ENCODE results near the gene NHSL2. TPM values are rescaled to one million over a fixed set of nuclear protein-coding genes. Genes with fewer than 3 reads are reported as not detected.
A peak's percentile ranks its signal among the peaks of the same experiment; 100 is the strongest.

NHSL2 gene
- total and polyA plus RNA-seq, 7 experiments from 2014 or later: 0.18 to 17.0 (median 0.54) TPM

DNA sequence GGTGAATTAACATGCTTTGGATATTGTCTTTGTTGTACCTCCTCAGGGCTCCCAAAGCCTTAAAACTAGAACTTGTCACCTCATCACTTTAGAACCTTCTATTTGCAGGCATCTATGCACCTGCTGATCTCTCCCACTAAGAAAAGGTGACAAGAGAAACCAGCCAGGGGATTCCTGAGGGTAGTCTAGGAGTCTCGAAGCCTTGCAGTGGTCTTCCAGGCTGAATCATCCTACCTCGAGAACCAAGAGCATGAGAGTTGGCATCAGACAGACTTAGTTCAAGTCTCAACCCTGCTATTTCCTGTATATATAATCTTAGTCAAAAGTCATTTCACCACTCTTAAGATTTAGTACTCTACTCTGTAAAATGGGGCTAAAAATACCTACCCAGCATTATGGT is 191.5 kb downstream of the NHSL2 start:
- no peaks in the 10 kb centered on the region for H3K27me3 ChIP-seq (ENCODE audit: control insufficient read depth in 2 of 2, insufficient read depth in 2 of 2, low read length in 2 of 2)
- POLR2A ChIA-PET: no interaction called here
- CTCF ChIA-PET: no interaction called here
- Mint-ChIP-seq H3K27ac (peak overlapping the region in 5 of 9 donors; percentile 36 to 70 (median 42)), H3K36me3 (no peaks in the 10 kb centered on the region), H3K27me3 (peaks cover 6 to 53% (median 9%) of the 10 kb centered on the region in 5 donors), H3K4me1 (peaks cover 10 to 39% (median 35%) of the 10 kb centered on the region in 7 donors), H3K9me3 (peaks cover 0 to 3% (median 0%) of the 10 kb centered on the region in 11 donors), H3K4me3 (peak overlapping the region in 5 of 10 donors; percentile 9 to 81 (median 46))
- intact Hi-C loops (cut with micrococcal nuclease): no loop called here
- H3K27ac ChIP-seq (ENCODE audit: low read depth, low read length): no peak overlapping the region
- peaks cover 29 to 55% of the 10 kb centered on the region in 2 donors for H3K4me1 ChIP-seq (ENCODE audit: control insufficient read depth in 2 of 2, insufficient read depth in 2 of 2, low read length in 2 of 2)
- no peaks in the 10 kb centered on the region for H3K36me3 ChIP-seq (ENCODE audit: control insufficient read depth in 2 of 3, insufficient read depth in 3 of 3, low read length in 3 of 3)
- no peak for DNase-seq
- ATAC-seq: no peak
- peak overlapping the region; percentile 19 for H3K4me3 ChIP-seq (ENCODE audit: low read length)
- no peaks in the 10 kb centered on the region for H3K9me3 ChIP-seq (ENCODE audit: control insufficient read depth in 2 of 3, low read length in 3 of 3)

DNA sequence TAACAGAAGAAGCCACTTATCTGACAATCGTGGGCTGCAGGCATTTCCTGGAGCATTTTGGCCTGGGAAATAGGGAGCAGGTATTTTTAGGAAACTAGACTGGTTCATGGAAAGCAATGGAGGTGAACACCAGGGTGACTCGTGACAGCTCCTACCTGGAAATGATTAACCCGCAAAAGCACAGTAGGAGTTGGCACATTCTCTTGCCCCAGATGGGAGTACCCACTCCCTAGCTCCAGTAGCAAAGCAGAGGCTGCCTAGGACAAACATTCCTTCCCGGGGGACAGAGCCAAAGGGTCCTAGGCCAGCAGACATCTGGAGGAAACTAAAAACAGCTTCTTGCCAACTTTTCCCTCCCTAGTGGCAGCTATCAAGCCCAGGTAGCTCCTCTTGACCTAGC is 192.1 kb downstream of the NHSL2 start:
- CTCF ChIA-PET: interaction anchor here (1.1 kb wide), 1 partner anchor 18 kb away, joined by 4 read pairs; no protein-coding TSS in a partner anchor
- Histone ChIP-seq H3K27ac (ENCODE audit: low read depth, low read length) (no peak overlapping the region), H3K4me3 (ENCODE audit: low read length) (no peak overlapping the region), H3K27me3 (ENCODE audit: control insufficient read depth in 2 of 2, insufficient read depth in 2 of 2, low read length in 2 of 2) (no peaks in the 10 kb centered on the region), H3K4me1 (ENCODE audit: control insufficient read depth in 2 of 2, insufficient read depth in 2 of 2, low read length in 2 of 2) (peaks cover 29 to 60% of the 10 kb centered on the region in 2 donors), H3K9me3 (ENCODE audit: control insufficient read depth in 2 of 3, low read length in 3 of 3) (no peaks in the 10 kb centered on the region), H3K36me3 (ENCODE audit: control insufficient read depth in 2 of 3, insufficient read depth in 3 of 3, low read length in 3 of 3) (no peaks in the 10 kb centered on the region)
- ATAC-seq (no peak), DNase-seq (no peak)
- POLR2A ChIA-PET: no interaction called here
- Mint-ChIP-seq H3K27me3 (peaks cover 4 to 53% (median 8%) of the 10 kb centered on the region in 5 donors), H3K4me1 (peaks cover 10 to 44% (median 35%) of the 10 kb centered on the region in 7 donors), H3K9me3 (peaks cover 0 to 3% (median 0%) of the 10 kb centered on the region in 11 donors), H3K4me3 (no peak overlapping the region), H3K36me3 (no peaks in the 10 kb centered on the region), H3K27ac (no peak overlapping the region)
- intact Hi-C loops (cut with micrococcal nuclease): no loop called here

DNA sequence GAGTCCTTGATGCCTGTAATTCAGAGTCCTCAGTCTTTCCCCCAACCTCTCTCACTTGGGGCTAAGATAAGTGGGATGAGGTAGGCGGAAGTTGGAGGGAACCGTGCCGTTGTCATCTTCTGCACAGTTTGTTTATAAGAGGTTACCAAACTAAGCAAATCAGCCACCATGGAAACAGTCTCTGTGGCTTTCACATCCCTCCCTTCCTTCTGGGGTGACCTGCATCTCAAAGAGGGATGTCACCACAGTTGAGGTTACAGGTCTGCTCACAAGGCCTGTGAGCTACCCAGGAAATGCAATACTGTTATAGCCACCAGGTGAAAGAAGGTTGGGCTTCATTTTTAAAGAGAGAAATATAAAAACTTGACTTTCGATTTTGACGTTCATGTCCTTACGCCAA is 194.8 kb downstream of the NHSL2 start:
- Histone ChIP-seq H3K36me3 (ENCODE audit: control insufficient read depth in 2 of 3, insufficient read depth in 3 of 3, low read length in 3 of 3) (no peaks in the 10 kb centered on the region), H3K27me3 (ENCODE audit: control insufficient read depth in 2 of 2, insufficient read depth in 2 of 2, low read length in 2 of 2) (no peaks in the 10 kb centered on the region), H3K27ac (ENCODE audit: low read depth, low read length) (no peak overlapping the region), H3K9me3 (ENCODE audit: control insufficient read depth in 2 of 3, low read length in 3 of 3) (no peaks in the 10 kb centered on the region), H3K4me1 (ENCODE audit: control insufficient read depth in 2 of 2, insufficient read depth in 2 of 2, low read length in 2 of 2) (peaks cover 23 to 59% of the 10 kb centered on the region in 2 donors), H3K4me3 (ENCODE audit: low read length) (no peak overlapping the region)
- peaks cover 0 to 3% (median 0%) of the 10 kb centered on the region in 11 donors for H3K9me3 Mint-ChIP-seq
- CTCF ChIA-PET: no interaction called here
- H3K4me1 Mint-ChIP-seq: peaks cover 10 to 37% (median 28%) of the 10 kb centered on the region in 7 donors
- H3K27me3 Mint-ChIP-seq: peaks cover 0 to 57% (median 5%) of the 10 kb centered on the region in 5 donors
- H3K4me3 Mint-ChIP-seq: peak overlapping the region in 2 of 10 donors; percentile 13 to 57
- ATAC-seq: peak; percentile 71
- H3K36me3 Mint-ChIP-seq: no peaks in the 10 kb centered on the region
- DNase-seq: peak in 7 of 9 donors; percentile 25 to 72 (median 55)
- peak overlapping the region in 4 of 9 donors; percentile 15 to 81 (median 41) for H3K27ac Mint-ChIP-seq
- POLR2A ChIA-PET: interaction anchor here (0.7 kb wide), 1 partner anchor 464 kb away, joined by 4 read pairs; no protein-coding TSS in a partner anchor
- intact Hi-C loops (cut with micrococcal nuclease): loop anchor here in 1 of 2 donors (1.0 to 2.0 kb wide), 2 partner anchors 21 to 87 kb away; no protein-coding TSS in a partner anchor

DNA sequence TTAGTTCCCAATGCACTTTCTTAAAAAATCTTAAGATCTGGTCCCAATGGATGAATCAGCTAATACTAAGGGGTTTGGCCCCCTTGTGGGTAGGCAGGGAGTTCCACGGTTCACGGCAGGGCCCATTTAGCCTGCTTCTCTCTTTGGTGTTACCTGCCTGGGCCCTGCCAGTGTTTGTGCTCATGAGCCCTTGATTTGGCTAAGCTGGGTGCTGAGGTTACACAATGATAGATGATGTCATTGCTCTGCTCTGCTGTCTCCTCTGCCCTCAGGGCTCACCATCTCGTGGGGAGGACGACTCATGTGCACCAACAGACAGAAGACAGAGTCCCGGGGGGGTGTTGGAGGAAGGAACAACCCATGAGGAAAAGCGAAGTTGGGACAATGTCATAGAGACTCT is 196.7 kb downstream of the NHSL2 start:
- H3K9me3 ChIP-seq (ENCODE audit: control insufficient read depth in 2 of 3, low read length in 3 of 3): no peaks in the 10 kb centered on the region
- peaks cover 5 to 18% (median 12%) of the 10 kb centered on the region in 7 donors for H3K4me1 Mint-ChIP-seq
- no peak overlapping the region for H3K27ac ChIP-seq (ENCODE audit: low read depth, low read length)
- peaks cover 0 to 58% (median 8%) of the 10 kb centered on the region in 5 donors for H3K27me3 Mint-ChIP-seq
- ChIA-PET POLR2A (no interaction called here), CTCF (no interaction called here)
- DNase-seq (no peak), ATAC-seq (peak; percentile 46)
- peak overlapping the region in 2 of 10 donors; percentile 12 to 36 for H3K4me3 Mint-ChIP-seq
- H3K27me3 ChIP-seq (ENCODE audit: control insufficient read depth in 2 of 2, insufficient read depth in 2 of 2, low read length in 2 of 2): no peaks in the 10 kb centered on the region
- peak overlapping the region in 1 of 9 donors; percentile 29 for H3K27ac Mint-ChIP-seq
- H3K4me1 ChIP-seq (ENCODE audit: control insufficient read depth in 2 of 2, insufficient read depth in 2 of 2, low read length in 2 of 2): peaks cover 5 to 46% of the 10 kb centered on the region in 2 donors
- no peaks in the 10 kb centered on the region for H3K9me3 Mint-ChIP-seq
- H3K36me3 Mint-ChIP-seq: no peaks in the 10 kb centered on the region
- H3K36me3 ChIP-seq (ENCODE audit: control insufficient read depth in 2 of 3, insufficient read depth in 3 of 3, low read length in 3 of 3): no peaks in the 10 kb centered on the region
- intact Hi-C loops (cut with micrococcal nuclease): no loop called here
- H3K4me3 ChIP-seq (ENCODE audit: low read length): no peak overlapping the region

DNA sequence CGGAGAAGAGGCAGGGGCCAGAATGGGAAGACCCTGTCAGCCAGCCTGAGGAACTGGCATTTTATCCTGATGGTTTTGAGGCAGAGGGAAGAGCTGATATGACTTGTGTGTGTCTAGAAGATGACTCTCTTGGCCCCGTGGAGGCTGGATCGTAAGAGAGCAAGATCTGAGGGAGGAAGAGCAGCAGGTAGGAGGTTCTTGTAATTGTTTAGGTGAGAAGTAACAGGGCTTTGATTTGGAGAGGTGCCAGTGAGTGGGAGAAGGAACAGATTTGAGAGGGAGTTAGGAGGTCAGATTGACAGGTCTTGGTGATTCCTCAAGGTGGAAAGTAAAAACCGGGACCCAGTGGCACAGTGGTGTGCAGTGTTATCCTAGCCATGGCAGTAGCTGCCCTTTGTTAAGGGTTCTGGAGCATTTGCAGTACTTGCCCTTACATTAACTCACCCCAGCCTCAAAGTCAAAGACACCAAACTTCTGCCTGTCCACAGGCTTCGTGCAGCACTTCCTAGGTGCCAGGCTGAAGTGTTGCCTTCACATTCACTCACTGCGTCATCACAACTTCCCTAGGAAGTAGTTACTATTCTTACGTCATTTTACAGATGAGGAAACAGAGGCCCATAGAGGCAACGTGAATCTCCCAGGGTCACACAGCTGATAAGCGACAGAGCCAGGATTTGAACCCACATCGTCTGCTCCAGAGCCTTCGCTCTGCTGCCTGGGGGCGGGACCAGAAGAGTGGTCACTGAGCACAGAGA is 197.4 kb downstream of the NHSL2 start:
- no peaks in the 10 kb centered on the region for H3K9me3 ChIP-seq (ENCODE audit: control insufficient read depth in 2 of 3, low read length in 3 of 3)
- ChIA-PET CTCF (no interaction called here), POLR2A (no interaction called here)
- H3K4me1 ChIP-seq (ENCODE audit: control insufficient read depth in 2 of 2, insufficient read depth in 2 of 2, low read length in 2 of 2): peaks cover 5 to 42% of the 10 kb centered on the region in 2 donors
- no peaks in the 10 kb centered on the region for H3K36me3 ChIP-seq (ENCODE audit: control insufficient read depth in 2 of 3, insufficient read depth in 3 of 3, low read length in 3 of 3)
- Mint-ChIP-seq H3K9me3 (no peaks in the 10 kb centered on the region), H3K4me1 (peaks cover 5 to 18% (median 12%) of the 10 kb centered on the region in 7 donors), H3K27me3 (peaks cover 0 to 59% (median 8%) of the 10 kb centered on the region in 5 donors), H3K27ac (peak overlapping the region in 1 of 9 donors; percentile 29), H3K4me3 (no peak overlapping the region), H3K36me3 (no peaks in the 10 kb centered on the region)
- no peak overlapping the region for H3K4me3 ChIP-seq (ENCODE audit: low read length)
- no peak for DNase-seq
- H3K27me3 ChIP-seq (ENCODE audit: control insufficient read depth in 2 of 2, insufficient read depth in 2 of 2, low read length in 2 of 2): no peaks in the 10 kb centered on the region
- intact Hi-C loops (cut with micrococcal nuclease): no loop called here
- ATAC-seq: peak; percentile 12
- no peak overlapping the region for H3K27ac ChIP-seq (ENCODE audit: low read depth, low read length)

DNA sequence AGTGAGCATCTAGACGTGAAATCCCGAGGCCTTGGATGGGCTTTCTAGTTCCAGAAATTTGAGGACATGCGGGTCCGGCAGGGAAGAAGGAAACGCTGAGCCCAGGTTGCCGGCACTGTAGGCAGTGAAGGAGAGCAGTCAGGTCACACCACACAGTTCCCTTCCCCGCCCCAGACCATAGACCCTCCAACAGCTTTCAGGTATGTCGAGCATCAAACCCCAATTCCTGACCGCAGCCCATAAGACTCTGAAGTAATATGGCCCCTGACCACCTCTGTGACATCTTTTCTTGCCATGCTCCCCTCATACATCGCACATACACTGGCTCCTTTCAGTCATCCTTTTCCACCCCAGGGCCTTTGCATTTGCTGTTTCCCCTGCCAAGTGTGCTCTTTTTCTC is 198.0 kb downstream of the NHSL2 start:
- H3K27me3 Mint-ChIP-seq: peaks cover 0 to 52% (median 8%) of the 10 kb centered on the region in 5 donors
- no peaks in the 10 kb centered on the region for H3K9me3 ChIP-seq (ENCODE audit: control insufficient read depth in 2 of 3, low read length in 3 of 3)

More for the DNA sequence above, 198.0 kb downstream of the NHSL2 start:
- Histone ChIP-seq H3K4me1 (ENCODE audit: control insufficient read depth in 2 of 2, insufficient read depth in 2 of 2, low read length in 2 of 2) (peaks cover 5 to 40% of the 10 kb centered on the region in 2 donors), H3K27me3 (ENCODE audit: control insufficient read depth in 2 of 2, insufficient read depth in 2 of 2, low read length in 2 of 2) (no peaks in the 10 kb centered on the region), H3K36me3 (ENCODE audit: control insufficient read depth in 2 of 3, insufficient read depth in 3 of 3, low read length in 3 of 3) (no peaks in the 10 kb centered on the region), H3K4me3 (ENCODE audit: low read length) (no peak overlapping the region), H3K27ac (ENCODE audit: low read depth, low read length) (no peak overlapping the region)
- ChIA-PET CTCF (no interaction called here), POLR2A (no interaction called here)
- DNase-seq (no peak), ATAC-seq (no peak)
- intact Hi-C loops (cut with micrococcal nuclease): no loop called here
- peaks cover 5 to 18% (median 12%) of the 10 kb centered on the region in 7 donors for H3K4me1 Mint-ChIP-seq
- H3K4me3 Mint-ChIP-seq: peak overlapping the region in 1 of 10 donors; percentile 51
- H3K36me3 Mint-ChIP-seq: no peaks in the 10 kb centered on the region
- H3K27ac Mint-ChIP-seq: no peak overlapping the region
- no peaks in the 10 kb centered on the region for H3K9me3 Mint-ChIP-seq
